ENCODE results near the gene PXN. TPM values are rescaled to one million over a fixed set of nuclear protein-coding genes. Genes with fewer than 3 reads are reported as not detected.
"Not testable (repeated sequence)": the region's sequence is repeated elsewhere in the genome, so short reads cannot be mapped to it uniquely, and the experiment has no call there.

The PXN gene
- total RNA-seq, 2 donors from 2014 or later = 29.3 to 35.9 TPM

GRCh38 chr12:120258323-120258896, 7.1 kb downstream of the PXN start:
- H3K27me3 ChIP-seq = no peaks in the 10 kb centered on the region
- H3K27ac ChIP-seq = no peak overlapping the region
- no peaks in the 10 kb centered on the region for H3K9me3 ChIP-seq
- WGBS, 2 donors = 85 to 92% methylated on average over 5 of the region's 5 CpGs
- peaks cover 76% of the 10 kb centered on the region for H3K4me1 ChIP-seq
- no peak for ATAC-seq
- H3K36me3 ChIP-seq (replicated peaks in 1 of 2; ENCODE audit: insufficient read depth in 1 of 2, low read depth in 2 of 2) = no peaks in the 10 kb centered on the region
- DNase-seq = no peak
- no peak overlapping the region for H3K4me3 ChIP-seq
- intact Hi-C loops (cut with DNase I) = no loop called here
- TF ChIP-seq, protein P1, sequence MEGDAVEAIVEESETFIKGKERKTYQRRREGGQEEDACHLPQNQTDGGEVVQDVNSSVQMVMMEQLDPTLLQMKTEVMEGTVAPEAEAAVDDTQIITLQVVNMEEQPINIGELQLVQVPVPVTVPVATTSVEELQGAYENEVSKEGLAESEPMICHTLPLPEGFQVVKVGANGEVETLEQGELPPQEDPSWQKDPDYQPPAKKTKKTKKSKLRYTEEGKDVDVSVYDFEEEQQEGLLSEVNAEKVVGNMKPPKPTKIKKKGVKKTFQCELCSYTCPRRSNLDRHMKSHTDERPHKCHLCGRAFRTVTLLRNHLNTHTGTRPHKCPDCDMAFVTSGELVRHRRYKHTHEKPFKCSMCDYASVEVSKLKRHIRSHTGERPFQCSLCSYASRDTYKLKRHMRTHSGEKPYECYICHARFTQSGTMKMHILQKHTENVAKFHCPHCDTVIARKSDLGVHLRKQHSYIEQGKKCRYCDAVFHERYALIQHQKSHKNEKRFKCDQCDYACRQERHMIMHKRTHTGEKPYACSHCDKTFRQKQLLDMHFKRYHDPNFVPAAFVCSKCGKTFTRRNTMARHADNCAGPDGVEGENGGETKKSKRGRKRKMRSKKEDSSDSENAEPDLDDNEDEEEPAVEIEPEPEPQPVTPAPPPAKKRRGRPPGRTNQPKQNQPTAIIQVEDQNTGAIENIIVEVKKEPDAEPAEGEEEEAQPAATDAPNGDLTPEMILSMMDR (IDR thresholded peaks at IDR 0.05) = no peak
- TF ChIP-seq POLR2A (IDR thresholded peaks at IDR 0.05) = no peak

DNA sequence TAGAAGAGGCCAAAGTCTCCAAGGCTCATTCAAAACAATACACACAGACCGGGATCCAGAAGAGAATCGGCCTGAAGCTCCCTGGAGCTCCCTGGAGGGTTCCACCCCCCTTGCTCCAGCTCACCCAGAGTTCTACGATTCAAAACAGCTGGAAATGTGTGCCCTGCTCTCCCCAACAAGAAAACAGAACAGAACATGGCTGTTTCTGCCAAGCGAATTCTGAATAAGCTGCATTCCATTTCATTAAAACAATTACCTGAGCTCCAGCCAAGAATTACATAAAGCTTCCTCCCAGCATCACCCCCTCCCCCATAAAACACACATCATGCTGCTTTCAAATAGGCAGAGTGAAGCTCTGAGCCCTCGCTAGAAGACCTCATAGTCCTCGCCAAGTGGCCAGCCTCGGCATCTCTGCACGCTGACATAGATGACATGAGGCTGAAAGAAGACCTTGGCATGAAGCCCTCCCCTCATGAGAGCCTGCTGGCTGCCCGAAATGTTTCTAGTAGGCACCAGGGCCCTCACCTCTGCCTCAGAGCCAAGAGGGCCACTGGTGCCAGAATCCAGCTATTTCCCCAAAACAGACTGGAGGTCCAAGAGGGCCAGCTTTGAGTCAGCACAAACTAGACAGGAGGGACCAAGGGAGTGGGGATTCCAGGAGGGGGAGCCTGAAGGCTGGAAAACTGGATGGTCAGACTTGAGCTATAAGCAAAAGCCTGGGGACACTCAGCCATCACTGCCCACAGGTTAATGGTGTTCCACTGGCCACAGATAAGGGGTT, 8.3 kb downstream of the PXN start:
- Histone ChIP-seq H3K4me3 (no peak overlapping the region), H3K27ac (peak overlapping the region; percentile 46 to 90 (median 85)), H3K27me3 (no peaks in the 10 kb centered on the region), H3K9me3 (no peaks in the 10 kb centered on the region), H3K4me1 (peaks cover 64% of the 10 kb centered on the region), H3K36me3 (replicated peaks in 1 of 2; ENCODE audit: insufficient read depth in 1 of 2, low read depth in 2 of 2) (no peaks in the 10 kb centered on the region)
- WGBS, 2 donors = 26 to 47% methylated on average over 8 to 9 of the region's 9 CpGs
- ATAC-seq (peak; percentile 75), DNase-seq (peak; percentile 47 to 75 (median 68))
- intact Hi-C loops (cut with DNase I) = no loop called here
- peak in 2 of 3 donors; percentile 8 to 31 for TF ChIP-seq POLR2A (IDR thresholded peaks at IDR 0.05)
- TF ChIP-seq, protein P1 (IDR thresholded peaks at IDR 0.05) = no peak

- DNase-seq (no peak), ATAC-seq (peak; percentile 21)
- intact Hi-C loops (cut with DNase I) = no loop called here
- H3K27ac ChIP-seq = peak overlapping the region in 3 of 4 donors; percentile 49 to 90 (median 62)
- TF ChIP-seq, protein P1 (IDR thresholded peaks at IDR 0.05) = peak in 5 of 7 experiments; percentile 13 to 37 (median 24)
- TF ChIP-seq POLR2A (IDR thresholded peaks at IDR 0.05) = no peak
- no peaks in the 10 kb centered on the region for H3K27me3 ChIP-seq
- whole genome bisulfite sequencing, 2 donors = 44 to 48% methylated on average over 7 of the region's 7 CpGs
- no peak overlapping the region for H3K4me3 ChIP-seq
- H3K4me1 ChIP-seq = peaks cover 65% of the 10 kb centered on the region
- no peaks in the 10 kb centered on the region for H3K36me3 ChIP-seq (replicated peaks in 1 of 2; ENCODE audit: insufficient read depth in 1 of 2, low read depth in 2 of 2)
- H3K9me3 ChIP-seq = no peaks in the 10 kb centered on the region
Measured at GRCh38 chr12:120254809-120255208, 10.7 kb downstream of the PXN start.

DNA sequence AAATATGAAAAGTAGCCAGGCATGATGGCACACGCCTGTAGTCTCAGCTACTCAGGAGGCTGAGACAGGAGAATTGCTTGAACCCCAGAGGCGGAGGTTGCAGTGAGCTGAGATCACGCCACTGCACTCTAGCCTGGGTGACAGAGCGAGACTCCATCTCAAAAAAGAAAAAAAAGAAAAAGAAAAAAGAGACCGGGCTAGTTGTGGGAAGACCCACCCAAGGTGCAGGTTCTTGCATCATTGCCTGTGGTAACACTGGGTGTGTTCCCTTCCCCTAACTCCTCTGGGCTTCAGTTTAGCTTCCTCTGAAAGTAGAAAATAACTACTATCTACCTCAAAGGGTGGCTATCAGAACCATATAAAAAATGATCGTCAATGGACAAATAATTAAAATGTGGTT, 12.2 kb downstream of the PXN start:
- H3K27me3 ChIP-seq; intact Hi-C loops (cut with DNase I); DNase-seq; ATAC-seq; H3K36me3 ChIP-seq (replicated peaks in 1 of 2; ENCODE audit: insufficient read depth in 1 of 2, low read depth in 2 of 2); H3K9me3 ChIP-seq; H3K4me3 ChIP-seq: not testable (repeated sequence)
- WGBS, 2 donors = 72 to 80% methylated on average over 6 of the region's 6 CpGs
- peaks cover 54% of the 10 kb centered on the region for H3K4me1 ChIP-seq
- peak overlapping the region in 1 of 4 donors; percentile 62 for H3K27ac ChIP-seq

- Histone ChIP-seq H3K27me3 (no peaks in the 10 kb centered on the region), H3K36me3 (replicated peaks in 1 of 2; ENCODE audit: insufficient read depth in 1 of 2, low read depth in 2 of 2) (no peaks in the 10 kb centered on the region), H3K4me1 (peaks cover 48% of the 10 kb centered on the region), H3K9me3 (no peaks in the 10 kb centered on the region), H3K27ac (peak overlapping the region in 1 of 4 donors; percentile 10), H3K4me3 (no peak overlapping the region)
- WGBS, 2 donors = 87 to 92% methylated on average over 11 to 12 of the region's 12 CpGs
- intact Hi-C loops (cut with DNase I) = no loop called here
- no peak for ATAC-seq
- TF ChIP-seq, protein P1 (IDR thresholded peaks at IDR 0.05) = no peak
- no peak for TF ChIP-seq POLR2A (IDR thresholded peaks at IDR 0.05)
- DNase-seq = peak in 1 of 4 donors; percentile 63
Measured at GRCh38 chr12:120252071-120252906, 13.2 kb downstream of the PXN start.

DNA sequence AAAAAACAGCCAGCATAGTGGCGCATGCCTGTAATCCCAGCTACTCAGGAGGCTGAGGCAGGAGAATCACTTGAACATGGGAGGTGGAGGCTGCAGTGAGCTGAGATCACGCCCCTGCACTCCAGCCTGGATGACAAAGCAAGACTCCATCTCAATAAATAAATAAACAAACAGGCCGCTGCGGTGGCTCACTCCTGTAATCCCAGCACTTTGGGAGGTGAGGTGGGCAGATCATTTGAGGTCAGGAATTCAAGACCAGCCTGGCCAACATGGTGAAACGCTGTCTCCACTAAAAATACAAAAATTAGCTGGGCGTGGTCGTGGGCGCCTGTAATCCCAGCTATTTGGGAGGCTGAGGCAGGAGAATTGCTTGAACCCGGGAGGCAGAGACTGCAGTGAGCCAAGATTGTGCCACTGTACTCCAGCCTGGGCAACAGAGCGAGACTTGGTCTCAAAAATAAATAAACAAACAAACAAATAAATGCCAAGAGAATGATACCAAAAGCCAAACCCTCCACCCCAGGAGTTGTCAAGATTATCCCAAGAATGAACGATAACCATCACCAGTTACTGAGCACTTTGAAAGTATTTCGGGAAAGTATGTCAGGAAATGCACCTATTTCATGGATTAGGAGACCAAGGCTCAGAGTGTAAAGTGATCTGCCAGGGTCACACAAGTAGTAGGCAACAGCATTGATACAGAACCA, 14.0 kb downstream of the PXN start:
- Histone ChIP-seq H3K4me1 (peaks cover 48% of the 10 kb centered on the region), H3K27ac (peak overlapping the region in 1 of 4 donors; percentile 10)
- H3K36me3 ChIP-seq (replicated peaks in 1 of 2; ENCODE audit: insufficient read depth in 1 of 2, low read depth in 2 of 2); ATAC-seq; H3K27me3 ChIP-seq; DNase-seq; intact Hi-C loops (cut with DNase I); H3K9me3 ChIP-seq; H3K4me3 ChIP-seq: not testable (repeated sequence)
- WGBS, 2 donors = 88 to 90% methylated on average over 12 of the region's 12 CpGs

Data from body of pancreas (tissue), 4 donors.